Activated CD8-positive, alpha-beta memory T cell treated with anti-CD3 and anti-CD28 coated beads, Interleukin-2, amount 50 U/mL, for 1 hour (primary cell): ENCODE data around the gene SCTR.

Experiments used
- DNase-seq: peaks from one replicate; pipeline ENCODE4 v3.0.0-alpha.2; 2020; ENCODE audit errors: extremely low read depth

SCTR gene

GRCh38 chr2:119442850-119443249 is 81.4 kb downstream of the SCTR start:
- no peak for DNase-seq

GRCh38 chr2:119442226-119442619 is 82.1 kb downstream of the SCTR start:
- no peak for DNase-seq

- no peak for DNase-seq
These were observed 82.7 kb downstream of the SCTR start for GRCh38 chr2:119441376-119442225.

- no peak for DNase-seq
These were observed 83.4 kb downstream of the SCTR start for GRCh38 chr2:119440873-119441272.

- DNase-seq = no peak
These were observed 83.8 kb downstream of the SCTR start for GRCh38 chr2:119440501-119440870.

- no peak for DNase-seq
These were observed 84.4 kb downstream of the SCTR start for GRCh38 chr2:119439574-119440500.

GRCh38 chr2:119438726-119439284 is 85.5 kb downstream of the SCTR start:
- DNase-seq = no peak

GRCh38 chr2:119438128-119438656 is 86.1 kb downstream of the SCTR start:
- DNase-seq = no peak

GRCh38 chr2:119436993-119437772 is 87.1 kb downstream of the SCTR start:
- DNase-seq = no peak

GRCh38 chr2:119435953-119436297 is 88.4 kb downstream of the SCTR start:
- no peak for DNase-seq

- no peak for DNase-seq
These were observed 89.0 kb downstream of the SCTR start for GRCh38 chr2:119435081-119435952.

GRCh38 chr2:119434664-119435063 is 89.6 kb downstream of the SCTR start:
- DNase-seq = no peak

GRCh38 chr2:119433636-119434327 is 90.5 kb downstream of the SCTR start:
- no peak for DNase-seq

- DNase-seq = no peak
These were observed 91.3 kb downstream of the SCTR start for GRCh38 chr2:119432851-119433522.

- DNase-seq = no peak
These were observed 92.1 kb downstream of the SCTR start for GRCh38 chr2:119431976-119432850.

- DNase-seq = no peak
These were observed 92.9 kb downstream of the SCTR start, which contains the start of gene TMEM37 for GRCh38 chr2:119431155-119431975. TSS of gene TMEM37 (plus strand) at chr2:119431854. CDS start at chr2:119431904, 50 bp downstream.

GRCh38 chr2:119430023-119430498 is 94.2 kb downstream of the SCTR start:
- DNase-seq = no peak
